NCI-H446 (cell line): ENCODE measurements around the gene ADAMTSL3.
"Not testable (repeated sequence)": the region's sequence is repeated elsewhere in the genome, so short reads cannot be mapped to it uniquely, and the experiment has no call there.

Experiments
- DNase-seq, 2 experiments: peaks; one replicate each; lab custom pipeline; 2025; lab: John Stamatoyannopoulos, UW

Gene ADAMTSL3

DNA sequence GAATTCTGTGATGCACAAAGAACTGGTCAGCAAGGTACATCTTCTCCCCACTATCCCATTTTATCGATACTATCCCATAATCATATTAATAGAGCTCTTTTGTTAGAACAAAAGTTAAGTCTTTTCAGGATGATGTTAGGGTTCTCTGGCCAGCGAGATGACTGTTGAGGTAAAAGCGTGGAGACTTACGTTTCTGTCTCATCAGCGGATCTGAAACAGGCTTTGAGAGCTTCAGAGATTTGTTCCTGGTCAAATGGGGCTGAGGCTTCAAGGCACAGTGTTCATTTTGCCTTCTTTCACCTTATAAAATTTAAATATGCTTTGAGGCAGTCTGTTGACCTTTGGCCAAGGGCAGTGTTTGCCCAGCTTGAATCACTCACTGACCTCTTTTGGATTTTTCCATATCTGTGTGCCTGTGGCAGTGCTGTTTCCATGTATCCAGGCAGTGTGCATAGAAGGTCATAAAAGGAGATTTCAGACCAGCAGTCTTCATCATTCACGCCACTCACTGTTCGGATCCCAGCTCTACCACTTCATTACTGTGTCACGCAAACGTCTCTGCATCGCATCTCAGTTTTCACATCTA lies 3.1 kb downstream of the ADAMTSL3 start:
- no peak for DNase-seq

DNA sequence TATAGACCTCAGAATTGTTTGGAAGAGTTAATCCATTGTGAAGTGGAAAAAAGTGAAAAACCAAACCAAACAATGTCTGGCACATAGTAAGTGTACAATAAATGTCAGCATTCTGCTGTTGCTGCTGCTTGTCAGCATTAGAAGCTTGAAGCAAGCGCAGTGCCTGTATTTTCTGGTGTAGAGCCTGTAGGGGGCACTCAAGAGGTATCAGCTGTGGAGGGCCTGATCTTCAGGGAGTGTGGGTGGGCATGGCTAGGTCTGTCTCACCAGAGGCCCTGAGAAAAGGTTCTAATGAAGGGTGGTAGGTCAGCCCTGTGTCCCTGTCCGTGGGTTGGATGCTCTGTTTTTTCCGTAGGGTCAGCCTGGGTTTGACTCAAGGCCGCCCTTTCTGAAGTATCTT lies 3.6 kb downstream of the ADAMTSL3 start:
- DNase-seq, result no peak

DNA sequence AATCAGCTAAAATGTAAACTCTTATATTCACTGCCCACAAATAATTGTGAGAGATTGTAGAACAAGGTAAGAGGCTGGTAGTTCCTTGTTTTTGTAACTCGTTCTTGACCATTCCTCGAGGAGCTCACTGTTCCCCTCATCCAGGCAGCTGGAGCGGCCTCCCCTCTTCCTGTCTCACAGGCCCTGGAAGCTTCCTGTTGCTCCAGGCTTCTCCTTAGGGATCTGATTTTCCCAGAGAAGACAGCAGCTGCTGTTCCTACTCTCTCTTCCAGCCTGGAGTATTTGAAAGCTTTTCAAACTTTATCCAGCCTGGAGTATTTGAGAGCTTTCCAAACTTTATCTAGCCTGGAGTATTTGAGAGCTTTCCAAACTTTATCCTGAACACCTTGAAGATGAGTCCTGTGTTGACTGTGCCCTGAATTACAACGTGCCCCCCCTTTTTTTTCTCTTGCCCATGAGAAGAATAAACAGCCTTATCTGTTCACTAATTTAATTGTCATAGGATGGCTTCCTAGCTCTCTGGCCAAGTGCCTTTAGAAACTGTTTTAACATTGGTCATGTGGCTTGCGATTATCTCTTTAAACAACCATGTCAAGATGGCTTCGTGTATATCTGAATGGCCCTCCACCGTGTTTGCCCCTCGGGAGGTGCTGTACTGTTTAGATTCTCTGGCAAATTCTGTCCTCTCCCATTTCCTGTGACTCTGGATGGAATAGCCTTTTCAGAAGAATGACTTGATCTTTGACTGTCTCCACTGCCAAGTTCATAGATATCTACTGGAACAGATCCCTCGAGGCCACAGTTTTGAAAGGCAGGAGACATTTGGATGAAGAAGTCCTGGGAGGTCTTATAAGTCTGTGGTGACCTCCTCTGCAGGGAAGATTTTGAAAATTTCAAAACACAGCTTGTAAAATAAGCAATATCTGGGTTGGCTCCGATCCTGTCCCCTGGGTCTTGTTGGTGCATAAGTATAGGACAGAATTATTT lies 4.8 kb downstream of the ADAMTSL3 start:
- DNase-seq, result no peak

DNA sequence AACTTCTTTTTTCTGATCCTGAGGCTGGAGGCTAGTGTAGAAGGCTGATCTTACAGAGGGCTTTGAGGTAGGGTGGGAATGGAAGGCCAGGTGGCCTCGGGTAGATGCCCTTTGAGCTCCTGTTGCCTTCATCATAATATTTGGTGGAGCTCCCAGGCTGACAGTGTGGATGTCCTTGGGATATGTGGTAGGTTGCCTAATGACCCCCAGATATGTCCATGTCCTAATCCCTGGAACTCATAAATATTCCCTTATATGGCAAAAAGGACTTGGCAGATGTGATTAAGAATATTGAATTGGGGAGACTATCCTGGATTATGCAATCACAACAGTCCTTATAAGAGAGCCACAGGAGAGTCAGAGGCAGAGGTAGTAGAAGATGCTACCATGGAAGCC lies 5.5 kb downstream of the ADAMTSL3 start:
- DNase-seq, result no peak

DNA sequence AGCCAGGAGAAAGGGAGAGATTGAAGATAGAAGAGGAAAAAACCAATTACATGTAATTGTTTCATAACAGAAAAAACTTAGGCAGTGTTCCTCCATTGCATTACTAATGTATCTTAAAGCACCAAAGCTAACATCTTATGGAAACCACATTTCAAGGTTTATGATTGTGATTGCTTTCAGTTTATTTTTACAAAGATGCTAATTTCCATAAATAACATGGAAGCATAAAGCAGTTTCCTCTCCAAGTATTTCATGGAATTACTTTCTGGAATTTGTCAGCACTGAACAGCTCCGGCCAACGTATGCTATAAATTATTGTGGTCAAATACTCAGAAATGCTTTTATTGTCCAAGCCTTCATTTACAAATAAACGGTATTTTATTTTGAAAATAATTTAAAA lies 11.6 kb downstream of the ADAMTSL3 start:
- no peak for DNase-seq

DNA sequence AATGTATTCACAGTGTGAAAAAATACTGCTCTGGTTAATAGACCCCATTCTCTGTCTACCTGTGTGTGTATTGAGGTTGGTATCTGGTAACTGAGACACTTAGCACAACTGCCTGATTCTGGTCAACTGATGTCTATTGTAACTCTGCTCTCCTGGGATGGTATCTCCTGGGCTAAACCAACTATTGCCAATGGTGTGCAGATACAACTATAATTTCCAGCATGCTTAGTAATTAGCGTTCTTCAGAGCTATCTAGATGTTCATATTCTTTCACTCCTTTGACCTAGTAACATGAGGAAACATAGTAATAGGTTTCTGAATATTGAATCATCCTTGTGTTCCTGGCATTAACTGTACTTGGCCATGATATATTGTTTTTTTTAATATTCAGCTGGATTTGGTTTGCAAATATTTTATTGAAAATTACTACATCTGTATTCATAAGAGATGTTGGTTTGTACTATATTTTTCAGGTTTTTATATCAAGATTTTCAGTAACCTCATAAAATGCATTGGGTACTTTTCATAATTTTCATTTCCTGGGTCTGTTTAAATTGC lies 16.8 kb downstream of the ADAMTSL3 start:
- DNase-seq, result no peak

DNA sequence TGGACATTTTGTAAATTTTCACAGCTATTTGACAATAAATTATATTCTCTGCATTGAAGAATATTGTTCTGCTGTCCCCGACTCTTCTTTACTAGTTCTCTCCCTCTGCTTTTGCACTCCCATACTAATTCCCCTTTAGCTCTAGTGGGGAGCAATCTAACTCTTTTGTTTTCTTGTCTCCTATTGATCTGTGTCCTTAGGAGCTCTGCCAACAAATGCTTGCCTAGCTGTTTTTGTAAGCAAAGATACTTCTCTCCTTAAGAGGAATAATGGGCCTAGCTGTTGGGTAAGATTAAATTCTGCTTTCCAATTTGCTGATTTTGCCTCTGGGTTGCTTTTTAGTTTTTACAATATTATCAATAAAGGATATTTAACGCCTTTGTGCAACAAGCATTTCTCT lies 17.7 kb downstream of the ADAMTSL3 start:
- no peak for DNase-seq

DNA sequence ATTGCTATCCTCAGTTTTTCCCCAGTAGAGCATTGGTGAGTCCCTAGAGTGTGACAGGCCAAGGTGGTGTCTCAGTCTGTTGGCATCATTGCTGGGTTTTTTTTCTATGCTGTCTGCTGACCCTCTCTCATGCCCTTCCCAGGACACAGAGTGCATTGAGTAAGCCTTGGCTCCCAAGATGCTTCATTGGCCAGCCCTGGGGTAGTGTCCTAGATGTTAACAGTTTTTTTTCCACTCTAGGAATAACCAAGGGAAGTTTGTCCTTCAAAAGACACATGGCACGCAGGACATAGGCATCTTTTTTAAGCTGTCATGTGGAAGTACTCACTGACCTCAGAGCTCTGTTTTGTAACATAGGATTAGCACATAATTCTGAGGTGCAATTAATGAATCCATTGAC lies 19.5 kb downstream of the ADAMTSL3 start:
- DNase-seq, result no peak

DNA sequence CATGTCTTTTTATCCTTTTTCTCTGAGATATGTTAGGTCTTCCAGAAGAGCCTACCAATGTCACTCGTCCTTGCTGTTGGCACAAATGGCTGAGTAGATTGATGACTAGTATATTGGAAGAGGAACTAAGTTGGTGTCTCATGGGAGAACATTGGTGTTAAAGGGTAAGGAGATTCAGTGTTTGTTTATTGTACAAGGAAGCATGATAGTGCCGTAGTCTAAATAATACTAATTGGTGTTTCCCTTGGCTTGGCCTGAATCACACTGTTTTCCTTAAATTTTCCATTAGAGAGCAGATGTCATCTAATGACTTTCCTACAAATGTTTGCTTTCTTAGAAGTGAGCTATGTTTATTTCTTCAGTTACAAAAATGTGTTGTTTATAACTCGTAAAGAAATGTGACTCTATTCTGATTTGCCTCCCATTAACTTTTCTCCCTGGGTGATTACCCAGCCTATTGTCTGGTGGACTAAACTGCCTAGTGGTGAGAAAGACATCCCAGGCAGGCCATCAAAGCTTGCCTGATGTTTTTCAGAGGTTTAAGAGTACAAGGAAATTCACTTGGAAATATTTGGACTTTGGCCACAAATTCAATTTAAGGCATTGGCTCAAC lies 28.7 kb downstream of the ADAMTSL3 start:
- no peak for DNase-seq

DNA sequence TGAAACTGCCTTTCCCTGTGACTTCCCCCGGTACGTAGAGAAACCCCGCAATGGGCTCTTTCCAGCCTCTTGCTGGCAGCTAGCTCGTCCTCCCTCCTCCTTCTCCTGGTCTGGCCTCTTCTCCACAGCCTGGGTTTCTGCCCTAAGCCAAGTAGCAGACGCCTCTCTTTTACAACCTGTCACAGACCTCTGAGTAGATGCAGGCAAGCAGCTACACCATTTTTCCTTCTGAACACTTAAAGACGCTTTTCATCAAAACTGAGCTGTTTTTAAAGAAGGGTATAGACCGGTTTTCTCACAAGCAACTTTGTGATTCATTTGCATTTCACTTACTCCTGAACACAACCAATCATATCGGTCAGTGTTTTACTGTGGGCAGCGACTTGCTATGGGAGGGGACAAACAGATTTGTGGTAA lies 32.0 kb downstream of the ADAMTSL3 start:
- DNase-seq, result no peak

DNA sequence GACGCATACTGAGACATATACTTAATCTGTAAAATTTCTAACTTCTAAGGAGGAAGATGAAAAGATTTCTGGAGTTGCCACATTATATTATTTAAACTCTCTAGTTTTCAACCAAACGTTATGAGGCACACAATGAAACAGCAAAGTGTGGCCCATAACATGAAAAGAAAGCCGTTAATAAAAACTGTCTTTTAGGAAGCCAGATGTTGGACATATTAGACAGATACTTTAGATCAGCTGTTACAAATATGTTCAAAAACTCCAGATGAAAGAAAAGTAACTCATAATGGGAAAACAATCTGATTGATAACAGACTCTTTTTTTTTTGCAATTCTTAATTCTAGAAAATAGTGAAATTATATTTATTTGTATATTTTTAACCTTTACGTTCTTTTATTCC lies 34.3 kb downstream of the ADAMTSL3 start:
- no peak for DNase-seq

DNA sequence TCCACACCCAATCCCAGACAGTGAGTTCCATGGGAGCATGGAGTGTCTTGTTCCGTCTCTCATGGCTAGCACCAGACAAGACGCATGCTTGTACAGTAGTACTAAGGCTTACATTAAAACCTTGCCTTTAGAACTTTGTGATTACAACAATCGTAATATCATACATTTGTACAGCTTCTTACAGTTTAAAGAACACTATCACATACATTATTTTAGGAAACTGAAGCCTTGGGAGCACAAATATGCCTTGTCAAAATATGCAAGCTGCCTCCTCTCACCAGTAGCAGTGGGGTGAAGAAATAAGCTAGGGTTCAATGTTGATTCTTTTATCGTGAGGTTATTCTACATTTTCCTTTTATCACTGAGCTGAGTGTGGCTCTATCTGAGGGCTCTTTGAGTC lies 36.8 kb downstream of the ADAMTSL3 start:
- DNase-seq, result no peak

DNA sequence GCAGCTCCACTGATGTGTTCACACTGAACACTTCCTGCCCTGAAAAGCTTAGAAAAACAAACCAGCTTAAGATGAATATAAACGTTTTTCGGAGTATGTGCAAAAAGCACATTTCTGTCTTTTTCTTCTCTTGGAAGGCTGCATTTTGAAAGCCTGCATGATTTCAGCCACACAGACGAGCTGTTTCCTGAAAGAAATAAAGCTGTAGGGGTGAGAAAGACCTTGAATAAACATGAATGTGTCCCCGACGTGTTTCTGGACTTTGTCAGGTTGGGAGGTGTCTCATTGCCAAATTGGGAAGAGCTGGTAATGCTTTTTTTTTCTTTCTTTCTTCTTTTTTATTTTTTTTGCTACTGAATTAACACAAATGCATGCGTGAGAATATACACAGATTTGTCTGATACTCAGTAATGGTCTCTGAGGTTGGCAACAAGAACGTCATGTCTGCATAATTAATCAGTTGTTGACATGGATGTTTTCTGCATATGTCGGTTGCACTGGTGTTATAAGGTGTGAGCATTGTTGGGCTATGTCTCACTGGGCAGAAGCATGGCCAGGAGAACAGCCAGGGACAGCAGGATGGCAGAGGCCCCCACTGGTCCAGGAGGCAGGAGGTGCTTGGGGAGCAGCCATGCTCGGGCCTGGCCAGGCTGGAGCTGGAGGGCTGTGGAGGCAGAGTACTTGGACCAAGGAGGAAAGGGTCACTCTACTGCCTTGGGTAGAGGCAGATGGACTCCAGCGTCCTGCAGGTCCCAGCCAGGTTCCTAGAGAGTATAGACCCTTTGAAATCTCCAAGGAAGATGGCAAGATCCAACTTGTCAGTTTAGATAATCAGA lies 39.0 kb downstream of the ADAMTSL3 start:
- DNase-seq, result no peak

DNA sequence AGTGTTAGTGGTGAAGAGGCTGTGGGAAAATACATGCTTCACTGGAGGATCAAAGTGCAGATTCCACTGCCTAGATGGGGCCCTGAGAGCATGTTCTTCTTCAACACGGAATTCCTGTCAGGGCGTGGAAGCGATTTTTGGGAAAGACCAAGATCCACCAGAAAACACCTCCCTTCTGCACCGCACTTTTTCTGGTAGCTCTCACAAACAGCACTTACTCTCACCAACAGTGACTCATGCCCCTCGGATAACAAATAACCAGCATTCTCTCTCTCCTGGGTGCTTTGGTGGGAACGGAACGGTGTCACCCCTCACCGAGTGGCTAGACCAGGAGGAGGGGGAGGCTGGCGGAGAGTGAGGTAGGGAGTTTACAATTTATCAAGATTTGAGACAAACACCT lies 40.1 kb downstream of the ADAMTSL3 start:
- no peak for DNase-seq

DNA sequence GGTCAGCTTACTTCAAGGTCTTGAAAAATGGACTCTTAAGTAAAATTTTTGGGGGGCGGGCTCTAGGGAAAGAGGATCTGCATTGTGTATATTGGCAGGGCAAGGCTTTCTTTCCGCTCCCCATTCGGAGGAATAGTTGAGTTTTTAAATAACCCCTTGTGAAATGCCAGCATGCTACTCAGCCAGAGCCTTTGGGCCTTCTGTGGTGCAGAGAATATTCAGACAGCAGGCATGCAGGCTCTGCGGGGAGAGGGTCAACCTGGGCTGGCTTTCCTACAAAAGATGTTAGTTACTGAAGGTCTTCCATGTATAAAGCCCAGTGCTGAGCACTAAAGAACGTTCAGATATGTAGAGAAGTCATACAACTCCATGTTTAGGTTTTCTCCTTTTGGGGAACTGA lies 40.6 kb downstream of the ADAMTSL3 start:
- DNase-seq, result no peak

DNA sequence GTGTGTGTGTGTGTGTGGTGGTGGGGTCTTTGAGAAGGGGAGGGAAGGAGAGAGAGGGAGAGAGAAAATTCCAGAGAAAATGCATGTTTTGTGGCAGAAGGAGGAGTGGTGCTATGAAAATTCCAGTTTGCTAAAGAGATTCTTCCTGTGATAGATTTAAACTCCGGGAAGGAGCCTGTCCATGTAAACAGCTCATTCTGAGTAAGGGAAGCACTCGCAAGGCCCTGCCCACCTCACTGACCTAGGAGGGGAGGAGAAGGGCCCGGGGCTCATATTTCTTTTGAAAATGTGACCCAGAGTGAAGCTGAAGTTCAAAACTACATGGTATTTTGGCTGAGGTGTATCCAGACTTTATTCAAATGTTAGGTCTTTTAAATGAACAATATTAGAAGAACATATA lies 41.3 kb downstream of the ADAMTSL3 start:
- DNase-seq, result no peak

DNA sequence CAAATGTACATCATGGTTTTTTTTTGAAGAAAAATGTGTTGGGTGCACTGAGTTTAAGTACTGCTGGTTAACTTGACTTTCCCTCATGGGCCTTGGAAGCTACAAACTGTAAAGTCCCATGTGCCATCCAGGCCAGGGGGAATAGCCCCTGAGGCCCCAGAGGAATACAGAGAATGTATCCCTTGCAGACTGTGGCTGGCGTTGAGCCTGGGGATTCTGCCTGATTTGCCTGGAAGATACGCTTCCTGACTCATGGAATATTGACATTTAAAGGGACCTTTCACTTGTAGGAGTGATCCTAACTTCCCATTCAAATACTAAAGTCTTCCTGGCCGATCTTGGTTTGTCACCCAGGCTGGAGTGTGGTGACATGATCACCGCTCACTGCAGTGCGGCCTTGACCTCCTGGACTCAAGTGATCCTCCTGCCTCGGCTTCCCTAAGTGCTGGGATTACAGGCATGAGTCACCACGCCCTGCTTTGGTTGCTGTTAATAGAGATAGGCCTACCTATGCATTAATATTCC lies 42.0 kb downstream of the ADAMTSL3 start:
- no peak for DNase-seq

DNA sequence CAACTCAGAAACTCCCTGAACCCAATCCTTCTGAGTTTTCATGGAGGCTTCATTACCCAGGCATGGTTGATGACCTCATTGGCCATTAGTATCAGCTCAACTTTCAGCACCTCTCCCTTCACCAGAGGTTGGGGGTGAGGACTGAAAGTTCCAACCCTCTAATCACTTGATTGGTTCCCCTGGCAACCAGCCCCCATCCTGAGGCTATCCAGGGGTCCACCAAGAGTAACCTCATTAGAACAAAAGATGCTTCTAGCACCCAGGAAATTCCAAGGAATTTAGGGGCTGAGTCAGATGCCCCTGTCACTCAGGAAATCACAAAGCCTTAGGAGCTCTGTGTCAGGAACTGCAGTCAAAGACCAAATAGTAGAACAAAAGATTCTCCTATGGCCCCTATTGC lies 43.8 kb downstream of the ADAMTSL3 start:
- DNase-seq, result no peak

DNA sequence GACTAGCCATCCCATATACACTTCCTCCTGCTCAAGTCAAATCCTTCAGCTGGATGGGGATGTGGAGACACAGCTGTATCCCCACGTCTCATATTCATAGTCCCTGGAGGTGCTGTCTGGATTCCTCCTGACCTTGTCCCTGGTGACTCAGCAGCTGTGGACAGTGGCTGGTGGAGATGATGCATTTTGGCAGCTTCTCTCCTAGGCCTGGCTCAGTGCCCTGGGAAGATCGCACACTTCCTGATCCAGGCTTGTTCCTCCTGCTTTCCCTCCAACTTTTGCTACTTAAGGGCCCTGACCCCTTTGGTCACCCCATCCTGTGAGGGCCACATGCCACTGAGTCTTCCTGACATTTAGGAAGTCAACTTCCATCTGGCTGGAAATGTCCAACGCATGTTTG lies 44.4 kb downstream of the ADAMTSL3 start:
- no peak for DNase-seq

DNA sequence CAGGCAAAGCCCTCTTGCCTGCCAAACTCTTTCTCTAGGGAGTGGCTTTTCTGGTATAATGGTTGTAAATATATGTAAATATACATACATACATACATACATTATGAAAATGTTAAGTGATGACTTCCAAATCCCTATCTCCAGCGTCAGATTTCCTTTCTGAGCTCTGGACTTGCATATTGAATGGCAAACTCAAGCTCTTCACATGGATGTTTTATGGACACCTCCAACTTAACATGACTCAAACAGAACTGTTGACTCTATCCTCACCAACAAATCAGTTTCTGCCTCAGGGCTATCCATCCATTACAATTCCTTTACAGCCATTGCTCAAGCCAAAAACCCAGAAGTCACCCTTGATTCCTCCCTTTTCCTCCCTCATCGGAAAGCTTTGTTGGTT lies 45.1 kb downstream of the ADAMTSL3 start:
- DNase-seq, result no peak

DNA sequence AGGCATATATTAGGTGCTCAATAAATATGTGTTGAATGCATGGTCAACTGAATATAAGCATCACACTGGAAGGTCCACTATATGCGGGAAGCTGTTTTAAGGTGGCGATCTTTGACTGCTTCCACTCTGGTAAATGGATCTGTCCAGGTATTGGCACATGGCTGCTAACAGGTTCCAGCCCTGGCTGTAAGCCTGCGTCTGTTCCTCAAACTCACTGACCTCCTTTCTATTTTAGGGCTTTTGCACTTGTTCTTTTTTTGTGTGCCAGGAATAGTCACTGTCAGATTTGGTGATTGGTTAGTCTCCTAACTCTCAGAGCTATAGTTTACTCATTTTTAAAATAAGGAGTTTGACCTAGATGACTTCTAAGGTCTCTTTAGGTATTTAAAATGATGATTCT lies 46.2 kb downstream of the ADAMTSL3 start:
- no peak for DNase-seq

DNA sequence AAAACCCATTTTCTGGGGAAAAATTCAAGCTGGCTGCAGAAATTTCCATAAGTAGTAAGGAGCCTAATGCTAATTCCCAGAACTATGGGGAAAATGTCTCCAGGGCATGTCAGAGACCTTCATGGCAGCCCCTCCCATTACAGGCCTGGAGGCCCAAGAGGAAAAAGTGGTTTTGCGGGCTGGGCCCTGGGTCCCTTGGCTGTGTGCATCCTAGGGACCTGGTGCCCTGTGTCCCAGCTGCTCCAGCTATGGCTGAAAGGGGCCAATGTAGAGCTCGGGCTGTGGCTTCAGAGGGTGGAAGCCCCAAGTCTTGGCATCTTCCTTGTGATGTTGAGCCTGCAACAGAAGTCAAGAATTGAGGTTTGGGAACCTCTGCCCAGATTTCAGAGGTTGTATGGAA lies 48.4 kb downstream of the ADAMTSL3 start:
- not testable (repeated sequence) for DNase-seq
